HepG2 (cell line): ENCODE results near the gene PPIL6. TPM values are rescaled to one million over a fixed set of nuclear protein-coding genes. Genes with fewer than 3 reads are reported as not detected.
A peak's percentile ranks its signal among the peaks of the same experiment; 100 is the strongest.

Experiments
- ATAC-seq: fragments of 200-7000 bp; cut with Tn5 transposase; 3 replicates; pipeline ENCODE4 v1.9.1; 2020; ENCODE audit warnings: mild to moderate bottlenecking, moderate library complexity
- BruUV-seq: library from RNA; stranded (reverse); fragments of 400-500 nt; replicated peaks from 2 replicates; lab custom pipeline; 2021; lab: Mats Ljungman, UMichigan
- CTCF ChIA-PET: fragments of 300-600 bp; formaldehyde crosslinking; extraction: SDS; loops from one replicate; lab custom pipeline; 2021; ENCODE audit warnings: low total read pairs, inconsistent platforms, low intra/inter-chr PET ratio; lab: Yijun Ruan, JAX
- POLR2A ChIA-PET: fragments of 350-600 bp; sonication (Branson Sonifier 250); formaldehyde crosslinking; loops from one replicate; lab custom pipeline; 2020; ENCODE audit warnings: antibody characterized with exemption, inconsistent platforms; lab: Yijun Ruan, JAX
- DNase-seq: peaks from one replicate; pipeline ENCODE4 v3.0.0-alpha.2; 2015; ENCODE audit warnings: low spot score
- FAIRE-seq: peaks from 3 replicates; lab custom pipeline; 2011; peaks lifted over from hg19 to GRCh38; lab: Jason Lieb, UNC
- H2AFZ ChIP-seq: one replicate; pipeline ENCODE4 v1.6.1; 2011; ENCODE audit warnings: low read length, inconsistent platforms
- H3K27ac ChIP-seq: fragments of 300-600 bp; 3 replicates; pipeline ENCODE4 v1.8.0; 2011; ENCODE audit warnings: mixed run types, mild to moderate bottlenecking, mixed read lengths, low read length, inconsistent platforms; ENCODE audit not compliant: insufficient read depth; ENCODE audit errors: extremely low read length
- H3K27me3 ChIP-seq, 2 experiments: fragments of 200-600 bp in 1 of 2; 2 replicates in 1 of 2; 3 replicates in 1 of 2; pipeline versions ENCODE4 v1.6.0 to v1.8.0; 2011; ENCODE audit warnings: low read length in 2 of 2, mild to moderate bottlenecking in 2 of 2, moderate library complexity in 2 of 2, inconsistent platforms in 1 of 2; ENCODE audit not compliant: insufficient read depth in 2 of 2, control insufficient read depth in 1 of 2
- H3K36me3 ChIP-seq, 2 experiments: fragments of 200-600 bp in 1 of 2; replicated peaks in 1 of 2; 2 replicates in 1 of 2; 3 replicates in 1 of 2; pipeline versions ENCODE4 v1.5.1 to v1.8.0; 2011; ENCODE audit warnings: low read length in 2 of 2, inconsistent platforms in 1 of 2; ENCODE audit not compliant: insufficient read depth in 2 of 2, control insufficient read depth in 1 of 2
- H3K4me1 ChIP-seq: 2 replicates; pipeline ENCODE4 v1.5.1; 2012; ENCODE audit warnings: low read length, inconsistent platforms; ENCODE audit not compliant: insufficient read depth
- H3K4me2 ChIP-seq: 2 replicates; pipeline ENCODE4 v1.6.0; 2011; ENCODE audit warnings: low read depth, low read length, inconsistent platforms
- H3K4me3 ChIP-seq, 3 experiments: fragments of 200-600 bp in 1 of 3; sonication (generic), shearing (Covaris generic) in 1 of 3; replicated peaks in 1 of 3; 2 replicates each; pipeline ENCODE4 v1.5.1; 2011 to 2016; ENCODE audit warnings: low read length in 3 of 3, inconsistent platforms in 2 of 3, low read depth in 2 of 3, mild to moderate bottlenecking in 2 of 3, control low read depth in 1 of 3, mixed read lengths in 1 of 3; ENCODE audit not compliant: insufficient read depth in 1 of 3
- H3K79me2 ChIP-seq: one replicate; pipeline ENCODE4 v1.6.1; 2011; ENCODE audit warnings: low read length, inconsistent platforms; ENCODE audit not compliant: insufficient read depth
- H3K9ac ChIP-seq: 2 replicates; pipeline ENCODE4 v1.6.0; 2011; ENCODE audit warnings: mild to moderate bottlenecking, low read depth, low read length, inconsistent platforms; ENCODE audit not compliant: insufficient read depth
- H3K9me3 ChIP-seq: 2 replicates; pipeline ENCODE4 v1.5.1; 2012; ENCODE audit warnings: mild to moderate bottlenecking, low read length
- H4K20me1 ChIP-seq: 2 replicates; pipeline ENCODE4 v1.6.0; 2011; ENCODE audit warnings: inconsistent platforms, mild to moderate bottlenecking, low read length, moderate library complexity; ENCODE audit not compliant: insufficient read depth
- GLMP ChIP-seq: sonication (generic); formaldehyde crosslinking; IDR thresholded peaks from 2 replicates; pipeline ENCODE4 v1.9.0; 2021; ENCODE audit warnings: missing genetic modification reagents, mild to moderate bottlenecking, borderline replicate concordance
- HOXA3 ChIP-seq: sonication (generic); formaldehyde crosslinking; IDR thresholded peaks from 2 replicates; pipeline ENCODE4 v1.5.0; 2020; ENCODE audit warnings: missing genetic modification reagents
- NFKB2 ChIP-seq: sonication (generic); formaldehyde crosslinking; IDR thresholded peaks from 2 replicates; pipeline ENCODE4 v1.4.0; 2020; ENCODE audit warnings: missing genetic modification reagents, borderline replicate concordance
- U2AF2 ChIP-seq: fragments of 200-400 bp; formaldehyde crosslinking; IDR thresholded peaks from 2 replicates; pipeline ENCODE4 v1.6.1; 2017; ENCODE audit warnings: low read depth, mild to moderate bottlenecking, low read length
- ZBTB33 ChIP-seq: sonication (generic); formaldehyde crosslinking; IDR thresholded peaks from 2 replicates; pipeline ENCODE4 v1.4.0; 2020; ENCODE audit warnings: missing genetic modification reagents
- WGBS: methylation state at CpG from one replicate; pipeline ENCODE4 v1.1.6; 2017; ENCODE audit warnings: low lambda C conversion rate; 5-methylcytosine and 5-hydroxymethylcytosine counted together
- in situ Hi-C: cut with HindIII; loops from 2 replicates; pipeline ENCODE4 v1.10.0; 2017; ENCODE audit warnings: low pct_unique_long_range_greater_than_20kb; ENCODE audit not compliant: extremely low pct_ligation_motif_present
- intact Hi-C: fragments of 100-400 bp; cut with micrococcal nuclease; formaldehyde crosslinking; loops from one replicate; pipeline ENCODE4 v1.10.0; 2022; ENCODE audit not compliant: unreplicated experiment
- polyA plus RNA-seq, 8 experiments: library from polyadenylated mRNA; depleted of rRNA in 3 of 8; stranded (reverse) in 7 of 8; unstranded in 1 of 8; fragments of >200 nt; fragmentation: Illumina TruSeq in 4 of 8; extraction: Trizol in 4 of 8; gene quantifications; 2 replicates each; pipeline versions ENCODE4 v1.2.1 to v1.2.3, GENCODE V29; 2011 to 2016; ENCODE audit warnings: low read depth in 4 of 8, missing spikeins in 1 of 8, mixed read lengths in 1 of 8; ENCODE audit not compliant: insufficient read depth in 1 of 8
- total RNA-seq, 5 experiments: library from RNA; depleted of rRNA; stranded (reverse); fragments of >200 nt; fragmentation: Illumina TruSeq; extraction: Trizol; gene quantifications; 2 replicates each; pipeline ENCODE4 v1.2.3, GENCODE V29; 2016; ENCODE audit warnings: low read depth in 1 of 5

PPIL6 gene
- total and polyA plus RNA-seq, 2 of the 13 experiments (the other 11 are each of a cell fraction or from before 2014, with no cell fraction given), result 0.22 to 0.46 TPM

GRCh38 chr6:109452181-109452580, 11.8 kb upstream of the PPIL6 start:
- Histone ChIP-seq H3K9me3 (no peaks in the 10 kb centered on the region), H3K27ac (no peak overlapping the region), H4K20me1 (no peaks in the 10 kb centered on the region), H3K4me1 (peaks cover 19% of the 10 kb centered on the region), H3K79me2 (no peaks in the 10 kb centered on the region), H3K36me3 (no peaks in the 10 kb centered on the region; a peak in 2 of 5 replicates), H3K4me3 (no peak overlapping the region), H3K9ac (no peak overlapping the region), H2AFZ (no peak overlapping the region), H3K27me3 (no peaks in the 10 kb centered on the region), H3K4me2 (no peak overlapping the region)
- FAIRE-seq, result no peak
- in situ Hi-C loops, result no loop called here
- 95% methylated on average over 9 of the region's 9 CpGs for WGBS
- no TSS peak for BruUV-seq
- DNase-seq, result no peak
- ChIA-PET CTCF (no interaction called here), POLR2A (interaction anchor here (5.4 kb wide), 1 partner anchor 11 kb away, joined by 22 read pairs; the partner anchor contains the start of genes PPIL6 and SMPD2)
- no peak for ATAC-seq
- TF ChIP-seq ZBTB33 (CRISPR knock-in tag), result 0 out of 2 replicates have a peak, but pooled peaks have one; percentile 19
- TF ChIP-seq GLMP (CRISPR knock-in tag), result no peak
- no peak for TF ChIP-seq U2AF2
- TF ChIP-seq NFKB2 (CRISPR knock-in tag), result no peak
- no peak for TF ChIP-seq HOXA3 (CRISPR knock-in tag)
- intact Hi-C loops, result no loop called here
